Body of pancreas (tissue), 4 donors: ENCODE results near the gene THSD7A. TPM values are rescaled to one million over a fixed set of nuclear protein-coding genes. Genes with fewer than 3 reads are reported as not detected.
A peak's percentile ranks its signal among the peaks of the same experiment; 100 is the strongest.

Experiments used
- ATAC-seq: fragments of 150-250 bp; one replicate; pipeline ENCODE4 v1.9.1; 2016
- DNase-seq, 4 donors: peaks; one replicate each; pipeline ENCODE4 v3.0.0-alpha.2; 2019
- H3K27ac ChIP-seq, 4 donors: fragments of 200-600 bp; sonication (generic); 1 replicate in 3 of 4; 2 replicates in 1 of 4; pipeline versions ENCODE4 v1.5.1 to v1.6.1; 2016 to 2019; ENCODE audit warnings: mild to moderate bottlenecking in 1 of 4, mixed read lengths in 1 of 4, moderate library complexity in 1 of 4
- H3K27me3 ChIP-seq, 2 donors: fragments of 200-600 bp; sonication (generic); one replicate each; pipeline ENCODE4 v1.6.0; 2016; ENCODE audit warnings: mild to moderate bottlenecking in 1 of 2
- H3K36me3 ChIP-seq, 2 donors: fragments of 200-600 bp; sonication (generic); replicated peaks in 1 of 2; 2 replicates each; pipeline ENCODE4 v1.5.1; 2016; ENCODE audit warnings: low read depth in 2 of 2; ENCODE audit not compliant: insufficient read depth in 1 of 2
- H3K4me1 ChIP-seq: fragments of 200-600 bp; sonication (generic); one replicate; pipeline ENCODE4 v1.6.0; 2016
- H3K4me3 ChIP-seq, 2 donors: fragments of 200-600 bp; sonication (generic); 1 replicate in 1 of 2; 2 replicates in 1 of 2; pipeline ENCODE4 v1.5.1; 2016 to 2019
- H3K9me3 ChIP-seq, 3 donors: fragments of 200-600 bp; sonication (generic); 1 replicate in 2 of 3; 2 replicates in 1 of 3; pipeline ENCODE4 v1.5.1; 2016
- POLR2A ChIP-seq, 3 donors: fragments of 450-650 bp; IDR thresholded peaks; one replicate each; pipeline ENCODE4 v1.6.1; 2016; ENCODE audit warnings: antibody characterized with exemption in 3 of 3, mild to moderate bottlenecking in 2 of 3
- WGBS, 2 donors: methylation state at CpG; one replicate each; pipeline ENCODE4 v1.1.5; 2017; 5-methylcytosine and 5-hydroxymethylcytosine counted together
- intact Hi-C: fragments of 100-400 bp; cut with DNase I; formaldehyde crosslinking; loops from one replicate; pipeline ENCODE4 v1.15.1; 2023
- total RNA-seq, 2 donors: library from RNA; depleted of rRNA; stranded (reverse); fragments of >200 nt; gene quantifications; one replicate each; pipeline ENCODE4 v1.1.0, GENCODE V29; 2016
- TF ChIP-seq, protein P1 (sequence below), 7 experiments: fragments of 450-650 bp in 4 of 7; fragments of 200-600 bp in 3 of 7; sonication (generic) in 3 of 7; IDR thresholded peaks; one replicate each; pipeline ENCODE4 v1.5.1; 2016 to 2019; ENCODE audit warnings: antibody characterized with exemption in 7 of 7

Gene THSD7A
- total RNA-seq, 2 donors from 2014 or later, result 0.66 to 7.0 TPM

GRCh38 chr7:11612737-11613136, 219.3 kb downstream of the THSD7A start:
- Histone ChIP-seq H3K27me3 (no peaks in the 10 kb centered on the region), H3K4me3 (no peak overlapping the region), H3K4me1 (no peaks in the 10 kb centered on the region), H3K27ac (no peak overlapping the region), H3K36me3 (no peaks in the 10 kb centered on the region), H3K9me3 (no peaks in the 10 kb centered on the region)
- TF ChIP-seq POLR2A (IDR thresholded peaks at IDR 0.05), result no peak
- TF ChIP-seq, protein P1, sequence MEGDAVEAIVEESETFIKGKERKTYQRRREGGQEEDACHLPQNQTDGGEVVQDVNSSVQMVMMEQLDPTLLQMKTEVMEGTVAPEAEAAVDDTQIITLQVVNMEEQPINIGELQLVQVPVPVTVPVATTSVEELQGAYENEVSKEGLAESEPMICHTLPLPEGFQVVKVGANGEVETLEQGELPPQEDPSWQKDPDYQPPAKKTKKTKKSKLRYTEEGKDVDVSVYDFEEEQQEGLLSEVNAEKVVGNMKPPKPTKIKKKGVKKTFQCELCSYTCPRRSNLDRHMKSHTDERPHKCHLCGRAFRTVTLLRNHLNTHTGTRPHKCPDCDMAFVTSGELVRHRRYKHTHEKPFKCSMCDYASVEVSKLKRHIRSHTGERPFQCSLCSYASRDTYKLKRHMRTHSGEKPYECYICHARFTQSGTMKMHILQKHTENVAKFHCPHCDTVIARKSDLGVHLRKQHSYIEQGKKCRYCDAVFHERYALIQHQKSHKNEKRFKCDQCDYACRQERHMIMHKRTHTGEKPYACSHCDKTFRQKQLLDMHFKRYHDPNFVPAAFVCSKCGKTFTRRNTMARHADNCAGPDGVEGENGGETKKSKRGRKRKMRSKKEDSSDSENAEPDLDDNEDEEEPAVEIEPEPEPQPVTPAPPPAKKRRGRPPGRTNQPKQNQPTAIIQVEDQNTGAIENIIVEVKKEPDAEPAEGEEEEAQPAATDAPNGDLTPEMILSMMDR (IDR thresholded peaks at IDR 0.05), result no peak
- ATAC-seq (no peak), DNase-seq (no peak)
- 67 to 75% methylated on average over 1 of the region's 1 CpG for WGBS, 2 donors
- intact Hi-C loops, result no loop called here

- intact Hi-C loops, result no loop called here
- Histone ChIP-seq H3K36me3 (no peaks in the 10 kb centered on the region), H3K9me3 (no peaks in the 10 kb centered on the region), H3K4me3 (no peak overlapping the region), H3K27me3 (no peaks in the 10 kb centered on the region), H3K4me1 (no peaks in the 10 kb centered on the region), H3K27ac (no peak overlapping the region)
- DNase-seq, result no peak
- no peak for ATAC-seq
- no peak for TF ChIP-seq POLR2A (IDR thresholded peaks at IDR 0.05)
- TF ChIP-seq, protein P1 (IDR thresholded peaks at IDR 0.05), result no peak
- WGBS, 2 donors, result 81 to 87% methylated on average over 2 of the region's 2 CpGs
Observed at GRCh38 chr7:11609096-11609670, 222.8 kb downstream of the THSD7A start.

- no peaks in the 10 kb centered on the region for H3K4me1 ChIP-seq
- 14 to 23% methylated on average over 2 of the region's 2 CpGs for WGBS, 2 donors
- intact Hi-C loops, result no loop called here
- ATAC-seq (no peak), DNase-seq (peak in 3 of 4 donors; percentile 9 to 66 (median 52))
- no peak overlapping the region for H3K27ac ChIP-seq
- no peaks in the 10 kb centered on the region for H3K27me3 ChIP-seq
- H3K9me3 ChIP-seq, result no peaks in the 10 kb centered on the region
- H3K36me3 ChIP-seq, result no peaks in the 10 kb centered on the region
- no peak overlapping the region for H3K4me3 ChIP-seq
- no peak for TF ChIP-seq POLR2A (IDR thresholded peaks at IDR 0.05)
- TF ChIP-seq, protein P1 (IDR thresholded peaks at IDR 0.05), result no peak
Observed at GRCh38 chr7:11607686-11608085, 224.3 kb downstream of the THSD7A start.

DNA sequence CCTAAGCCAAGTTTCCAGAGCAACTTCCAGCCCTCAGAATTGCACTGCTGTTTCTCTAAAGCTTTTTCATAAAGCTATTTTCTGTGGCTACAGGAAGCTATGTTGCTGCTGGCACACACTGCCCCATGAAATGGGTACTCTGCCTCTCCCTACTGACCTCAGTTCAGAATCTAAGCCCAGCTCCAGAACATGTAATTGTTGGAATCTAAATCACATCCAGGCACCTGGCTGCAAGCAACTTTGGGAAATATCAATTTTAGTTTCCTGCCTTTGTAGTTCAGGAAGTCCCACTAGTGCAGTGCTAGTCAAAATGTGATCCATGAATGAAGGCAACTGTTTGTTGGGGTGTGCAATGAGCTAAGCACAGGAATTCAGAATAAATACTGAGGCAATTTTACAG, 226.2 kb downstream of the THSD7A start:
- no peaks in the 10 kb centered on the region for H3K9me3 ChIP-seq
- no peak for TF ChIP-seq POLR2A (IDR thresholded peaks at IDR 0.05)
- TF ChIP-seq, protein P1 (IDR thresholded peaks at IDR 0.05), result no peak
- intact Hi-C loops, result no loop called here
- DNase-seq (no peak), ATAC-seq (no peak)
- H3K36me3 ChIP-seq, result no peaks in the 10 kb centered on the region
- no peaks in the 10 kb centered on the region for H3K27me3 ChIP-seq
- no peak overlapping the region for H3K4me3 ChIP-seq
- no peaks in the 10 kb centered on the region for H3K4me1 ChIP-seq
- no peak overlapping the region for H3K27ac ChIP-seq

- Histone ChIP-seq H3K27me3 (no peaks in the 10 kb centered on the region), H3K4me1 (no peaks in the 10 kb centered on the region), H3K27ac (peak overlapping the region in 1 of 4 donors; percentile 13), H3K36me3 (no peaks in the 10 kb centered on the region), H3K4me3 (no peak overlapping the region), H3K9me3 (no peaks in the 10 kb centered on the region)
- WGBS, 2 donors, result 68 to 74% methylated on average over 1 of the region's 1 CpG
- DNase-seq, result no peak
- no peak for TF ChIP-seq POLR2A (IDR thresholded peaks at IDR 0.05)
- TF ChIP-seq, protein P1 (IDR thresholded peaks at IDR 0.05), result no peak
- no peak for ATAC-seq
- intact Hi-C loops, result no loop called here
Observed at GRCh38 chr7:11604505-11604904, 227.5 kb downstream of the THSD7A start.
